HCT116 (cell line): ENCODE data around the gene HOXD8.

ENCODE experiments used
- CTCF ChIP-seq, 3 experiments: fragments of 200-600 bp in 1 of 3; sonication (generic) in 1 of 3; IDR thresholded peaks in 2 of 3; conservative IDR thresholded peaks in 1 of 3; 2 replicates each; pipeline ENCODE4 v1.5.1; 2012 to 2017; ENCODE audit warnings: low read depth in 2 of 3, low read length in 2 of 3, antibody characterized with exemption in 1 of 3, borderline replicate concordance in 1 of 3, control low read depth in 1 of 3, mild to moderate bottlenecking in 1 of 3, mixed read lengths in 1 of 3, mixed run types in 1 of 3, moderate library complexity in 1 of 3; ENCODE audit not compliant: insufficient read depth in 1 of 3
- FOSL1 ChIP-seq: IDR thresholded peaks from 2 replicates; pipeline ENCODE4 v1.6.1; 2012; ENCODE audit warnings: low read depth
- POLR2A ChIP-seq: IDR thresholded peaks from 2 replicates; pipeline ENCODE4 v1.7.0; 2011; ENCODE audit warnings: borderline replicate concordance; ENCODE audit not compliant: insufficient read depth, insufficient read length; ENCODE audit errors: extremely low read depth

- TF ChIP-seq POLR2A, result no peak
- no peak for TF ChIP-seq CTCF (IDR thresholded peaks at IDR 0.05 in 2 of 3, conservative IDR thresholded peaks at IDR 0.05 in 1 of 3; ENCODE audit: borderline replicate concordance in 1 of 3, insufficient read depth in 1 of 3, low read depth in 2 of 3, low read length in 2 of 3)
- TF ChIP-seq FOSL1, result no peak
These were observed 19.4 kb downstream of the HOXD8 start for GRCh38 chr2:176148751-176149421.
